Measurements from ENCODE around the gene KCNMB2.

DNA sequence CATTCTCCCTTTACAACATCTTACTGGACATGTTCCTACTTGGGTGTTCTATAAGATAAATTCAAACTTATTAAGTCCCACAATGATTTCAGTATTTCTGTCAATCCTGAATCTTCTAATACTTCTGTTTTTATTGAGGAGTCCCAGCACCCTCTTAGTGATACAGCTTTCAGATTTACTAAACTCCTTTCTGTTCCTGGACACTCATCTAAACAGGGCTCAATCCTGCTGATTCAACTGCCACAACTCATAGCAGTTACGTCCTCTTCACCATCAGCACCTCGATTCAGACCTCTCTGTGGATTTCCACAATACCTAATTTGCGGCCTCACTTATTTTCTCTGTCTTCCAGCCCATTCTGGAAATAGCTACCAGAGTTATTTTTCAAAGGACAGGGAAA lies 101.6 kb downstream of the KCNMB2 start:
- TF ChIP-seq, protein P1, sequence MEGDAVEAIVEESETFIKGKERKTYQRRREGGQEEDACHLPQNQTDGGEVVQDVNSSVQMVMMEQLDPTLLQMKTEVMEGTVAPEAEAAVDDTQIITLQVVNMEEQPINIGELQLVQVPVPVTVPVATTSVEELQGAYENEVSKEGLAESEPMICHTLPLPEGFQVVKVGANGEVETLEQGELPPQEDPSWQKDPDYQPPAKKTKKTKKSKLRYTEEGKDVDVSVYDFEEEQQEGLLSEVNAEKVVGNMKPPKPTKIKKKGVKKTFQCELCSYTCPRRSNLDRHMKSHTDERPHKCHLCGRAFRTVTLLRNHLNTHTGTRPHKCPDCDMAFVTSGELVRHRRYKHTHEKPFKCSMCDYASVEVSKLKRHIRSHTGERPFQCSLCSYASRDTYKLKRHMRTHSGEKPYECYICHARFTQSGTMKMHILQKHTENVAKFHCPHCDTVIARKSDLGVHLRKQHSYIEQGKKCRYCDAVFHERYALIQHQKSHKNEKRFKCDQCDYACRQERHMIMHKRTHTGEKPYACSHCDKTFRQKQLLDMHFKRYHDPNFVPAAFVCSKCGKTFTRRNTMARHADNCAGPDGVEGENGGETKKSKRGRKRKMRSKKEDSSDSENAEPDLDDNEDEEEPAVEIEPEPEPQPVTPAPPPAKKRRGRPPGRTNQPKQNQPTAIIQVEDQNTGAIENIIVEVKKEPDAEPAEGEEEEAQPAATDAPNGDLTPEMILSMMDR (conservative IDR thresholded peaks at IDR 0.05 in 1 of 2, IDR thresholded peaks at IDR 0.05 in 1 of 2; ENCODE audit: low read depth in 1 of 2, low read length in 2 of 2) = no peak
- no peak for TF ChIP-seq EZH2 (IDR thresholded peaks at IDR 0.05; ENCODE audit: low read length, missing control alignments)

Measured in fibroblast of lung (primary cell).